Heart left ventricle (tissue), 13 donors: ENCODE results near the gene DLGAP4.

Source experiments
- POLR2A ChIP-seq, 2 donors: fragments of 450-650 bp; IDR thresholded peaks; one replicate each; pipeline ENCODE4 v1.6.1; 2017; ENCODE audit warnings: antibody characterized with exemption in 2 of 2, mild to moderate bottlenecking in 2 of 2, moderate library complexity in 2 of 2
- TF ChIP-seq, protein P1 (sequence below), 12 donors: fragments of 200-600 bp; sonication (generic) in 4 of 12; IDR thresholded peaks; one replicate each; pipeline versions ENCODE4 v1.5.0 to v1.8.0; 2018 to 2022; ENCODE audit warnings: antibody characterized with exemption in 12 of 12, mild to moderate bottlenecking in 5 of 12
- donor health status: ischemic (EF 13 %, LVEDD 7.1; RV severe dilation, severe dysfunction).
- donor health status: DM: no; HTN: yes; CAD: no.
- donor health status: DM: no; HTN: no; CAD: no.
- donor health status: ischemic (EF 25% LVEDD 6.9; RV normal size, moderate dysfunction).
- donor health status: ischemic (EF 25% LVEDD 5.7; RV mildly dilated, moderate dysfunction).
- donor health status: ischemic (EF 35%, LVEDD 5.7; RV mildly dilated, moderate dysfunction).
- donor health status: nonischemic (EF 11% LVEDD 7.7; RV severe dilation, severe dysfunction).
- donor health status: DM: yes; HTN: yes; CAD: no.
- donor health status: PGD.
- donor health status: ischemic (EF 29% LVEDD 5.4; RV normal size, mild dysfunction).
- donor health status: nonischemic (EF 23%, LVEDD 6.1; RV moderate dilation, normal function).

DNA sequence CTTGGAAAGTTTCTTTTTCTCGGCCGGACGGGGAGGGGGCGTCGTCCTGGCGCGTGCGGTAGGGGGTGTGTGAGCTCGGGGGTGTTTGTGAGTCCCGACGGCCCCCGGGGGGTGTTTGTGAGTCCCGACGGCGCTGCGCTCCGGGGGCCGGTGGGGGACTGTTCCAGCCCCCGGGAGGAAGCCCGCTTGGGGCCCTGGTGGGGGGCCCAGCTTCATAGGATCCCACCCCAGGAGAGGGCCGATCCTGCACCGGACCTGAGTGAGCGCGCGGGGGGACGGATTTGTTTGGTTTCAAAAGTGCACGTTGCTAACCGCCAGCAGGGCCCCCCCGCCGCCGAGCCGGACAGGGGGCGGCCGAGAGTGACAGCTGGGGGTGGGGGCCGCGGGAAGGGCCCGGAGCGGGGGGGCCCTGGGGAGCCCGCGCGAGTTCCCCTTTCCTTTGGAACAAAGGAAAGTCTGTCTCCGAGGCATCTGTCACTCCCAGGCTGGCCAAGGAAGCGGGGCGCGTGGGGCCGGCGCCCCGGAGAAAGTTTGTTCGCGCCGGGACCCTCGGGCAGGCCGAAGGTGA, 267.7 kb downstream of the DLGAP4 start:
- TF ChIP-seq, protein P1, sequence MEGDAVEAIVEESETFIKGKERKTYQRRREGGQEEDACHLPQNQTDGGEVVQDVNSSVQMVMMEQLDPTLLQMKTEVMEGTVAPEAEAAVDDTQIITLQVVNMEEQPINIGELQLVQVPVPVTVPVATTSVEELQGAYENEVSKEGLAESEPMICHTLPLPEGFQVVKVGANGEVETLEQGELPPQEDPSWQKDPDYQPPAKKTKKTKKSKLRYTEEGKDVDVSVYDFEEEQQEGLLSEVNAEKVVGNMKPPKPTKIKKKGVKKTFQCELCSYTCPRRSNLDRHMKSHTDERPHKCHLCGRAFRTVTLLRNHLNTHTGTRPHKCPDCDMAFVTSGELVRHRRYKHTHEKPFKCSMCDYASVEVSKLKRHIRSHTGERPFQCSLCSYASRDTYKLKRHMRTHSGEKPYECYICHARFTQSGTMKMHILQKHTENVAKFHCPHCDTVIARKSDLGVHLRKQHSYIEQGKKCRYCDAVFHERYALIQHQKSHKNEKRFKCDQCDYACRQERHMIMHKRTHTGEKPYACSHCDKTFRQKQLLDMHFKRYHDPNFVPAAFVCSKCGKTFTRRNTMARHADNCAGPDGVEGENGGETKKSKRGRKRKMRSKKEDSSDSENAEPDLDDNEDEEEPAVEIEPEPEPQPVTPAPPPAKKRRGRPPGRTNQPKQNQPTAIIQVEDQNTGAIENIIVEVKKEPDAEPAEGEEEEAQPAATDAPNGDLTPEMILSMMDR (IDR thresholded peaks at IDR 0.05): no peak
- TF ChIP-seq POLR2A (IDR thresholded peaks at IDR 0.05): no peak
